Left lung (tissue), 10 donors: ENCODE results near the gene EPHB1. TPM values are rescaled to one million over a fixed set of nuclear protein-coding genes. Genes with fewer than 3 reads are reported as not detected.

Experiments used
- ATAC-seq: fragments of 200-7000 bp; cut with Tn5 transposase; one replicate; pipeline ENCODE4 v1.9.1; 2020; ENCODE audit warnings: moderate library complexity
- DNase-seq, 4 donors: peaks; one replicate each; pipeline ENCODE4 v3.0.0-alpha.2; 2013 to 2020
- H3K27ac ChIP-seq, 2 donors: fragments of 200-600 bp; sonication (generic) in 1 of 2; one replicate each; pipeline versions ENCODE4 v1.5.0 to v1.8.0; 2020 to 2021
- H3K27me3 ChIP-seq, 2 donors: fragments of 200-600 bp; sonication (generic) in 1 of 2; one replicate each; pipeline versions ENCODE4 v1.5.0 to v1.8.0; 2020 to 2021
- H3K36me3 ChIP-seq, 2 donors: fragments of 200-600 bp; sonication (generic) in 1 of 2; one replicate each; pipeline versions ENCODE4 v1.5.0 to v1.8.0; 2020 to 2021
- H3K4me1 ChIP-seq, 2 donors: fragments of 200-600 bp; one replicate each; pipeline ENCODE4 v1.8.0; 2021
- H3K4me3 ChIP-seq, 2 donors: fragments of 200-600 bp; sonication (generic) in 1 of 2; one replicate each; pipeline versions ENCODE4 v1.5.0 to v1.8.0; 2020 to 2021; ENCODE audit warnings: mild to moderate bottlenecking in 1 of 2
- H3K9me3 ChIP-seq, 2 donors: fragments of 200-600 bp; sonication (generic) in 1 of 2; one replicate each; pipeline versions ENCODE4 v1.5.0 to v1.8.0; 2020 to 2021
- CTCF ChIP-seq, 2 donors: fragments of 200-600 bp; sonication (generic) in 1 of 2; IDR thresholded peaks; one replicate each; pipeline versions ENCODE4 v1.5.0 to v1.8.0; 2021; ENCODE audit warnings: antibody characterized with exemption in 2 of 2
- intact Hi-C, 2 donors: fragments of 100-400 bp; cut with DNase I; formaldehyde crosslinking; loops; one replicate each; pipeline versions ENCODE4 v1.11.2 to v1.14.2; 2022
- polyA plus RNA-seq, 6 donors: library from polyadenylated mRNA; unstranded; fragments of 120-200 nt; gene quantifications; one replicate each; pipeline ENCODE4 v1.2.1, GENCODE V29; 2013; ENCODE audit not compliant: insufficient read length in 6 of 6
- total RNA-seq, 2 donors: library from RNA; stranded (reverse); fragmentation: NEBNext Ultra II Directional; extraction: Animal tissue kit (Norgen Biotek cat#: 25700); gene quantifications; one replicate each; pipeline ENCODE4 v1.2.1, GENCODE V29; 2021
- donor health status: DM: no; HTN: yes; CAD: no.
- donor health status: DM: no; HTN: no; CAD: no.

EPHB1 gene
- total and polyA plus RNA-seq, 8 donors = 1.1 to 4.3 (median 2.7) TPM

DNA sequence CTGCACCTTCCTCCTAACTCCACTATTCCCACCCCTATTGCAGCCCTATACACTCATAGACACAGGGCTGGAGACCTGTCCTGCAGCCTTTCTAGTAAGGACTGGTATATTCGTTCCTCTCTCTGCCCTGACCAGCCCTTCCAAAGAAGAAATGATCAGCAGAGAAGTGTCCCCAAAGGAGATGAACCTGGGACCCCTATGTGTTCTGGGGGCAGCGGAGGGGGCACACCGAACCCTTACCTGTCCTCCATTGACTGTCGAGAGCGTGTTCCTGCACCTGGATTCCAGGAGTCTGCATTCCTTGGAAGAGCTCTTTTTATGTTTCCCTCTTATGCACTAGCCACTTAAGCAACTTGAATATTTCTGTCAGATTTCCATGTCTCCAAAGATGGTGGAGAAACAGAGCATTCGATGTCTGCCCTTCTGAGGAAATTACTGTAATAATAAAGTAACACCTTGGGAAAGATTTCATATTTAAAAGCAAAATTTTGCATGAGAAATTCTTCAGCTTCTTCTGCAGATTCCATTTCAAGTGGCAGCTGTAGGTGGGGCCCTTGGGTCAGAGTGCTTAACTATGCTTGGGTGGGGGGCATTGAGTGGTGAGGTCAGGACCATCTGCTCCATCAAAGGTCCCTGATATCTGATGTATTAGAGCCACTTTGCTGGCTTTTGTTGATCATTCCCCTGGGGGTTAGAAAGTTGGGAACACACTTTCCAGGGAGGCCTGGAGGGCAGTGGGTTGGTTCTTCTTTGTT lies 6.3 kb downstream of the EPHB1 start:
- H3K27me3 ChIP-seq = peaks cover 17 to 46% of the 10 kb centered on the region in 2 donors
- no peaks in the 10 kb centered on the region for H3K36me3 ChIP-seq
- no peak overlapping the region for H3K27ac ChIP-seq
- intact Hi-C loops = no loop called here
- H3K4me3 ChIP-seq = no peak overlapping the region
- peaks cover 4 to 10% of the 10 kb centered on the region in 2 donors for H3K4me1 ChIP-seq
- ATAC-seq (no peak), DNase-seq (no peak)
- TF ChIP-seq CTCF (IDR thresholded peaks at IDR 0.05) = no peak
- no peaks in the 10 kb centered on the region for H3K9me3 ChIP-seq

DNA sequence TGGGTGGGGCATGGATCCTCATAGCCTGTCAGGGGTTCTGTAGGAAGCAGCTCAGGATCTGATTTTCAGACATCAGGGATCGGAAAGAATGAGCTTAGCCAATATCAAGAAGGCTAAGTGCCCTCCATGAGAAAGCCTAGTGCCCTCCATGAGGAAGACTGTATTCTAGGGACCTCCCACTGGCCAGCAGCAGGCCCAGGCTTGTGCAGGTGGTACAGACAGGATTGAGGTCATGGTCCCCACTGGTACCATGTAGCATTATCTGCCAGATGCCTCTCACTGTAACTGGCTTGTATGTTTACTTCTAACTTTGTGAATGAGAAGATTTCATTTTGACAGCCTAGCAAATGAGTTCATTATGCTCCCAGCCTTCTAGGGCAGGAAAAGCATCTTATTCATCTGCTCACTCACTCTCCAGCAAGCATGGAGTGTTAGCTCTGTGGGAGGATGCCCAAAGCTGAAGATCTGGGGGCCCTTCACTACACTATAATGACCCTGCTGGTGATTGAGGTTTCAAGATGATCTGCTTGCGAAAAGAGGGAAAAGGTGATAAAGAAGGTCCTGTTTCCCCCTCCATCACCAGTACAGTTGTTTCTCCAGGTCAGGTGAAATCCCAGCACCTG lies 7.5 kb downstream of the EPHB1 start:
- no peak for ATAC-seq
- Histone ChIP-seq H3K27ac (no peak overlapping the region), H3K4me1 (no peaks in the 10 kb centered on the region), H3K4me3 (no peak overlapping the region), H3K27me3 (peaks cover 5 to 34% of the 10 kb centered on the region in 2 donors), H3K36me3 (no peaks in the 10 kb centered on the region), H3K9me3 (no peaks in the 10 kb centered on the region)
- no peak for TF ChIP-seq CTCF (IDR thresholded peaks at IDR 0.05)
- intact Hi-C loops = no loop called here
- DNase-seq = no peak

- Histone ChIP-seq H3K4me1 (no peaks in the 10 kb centered on the region), H3K4me3 (no peak overlapping the region), H3K27ac (no peak overlapping the region), H3K9me3 (no peaks in the 10 kb centered on the region), H3K27me3 (peaks cover 0 to 29% of the 10 kb centered on the region in 2 donors), H3K36me3 (no peaks in the 10 kb centered on the region)
- no peak for TF ChIP-seq CTCF (IDR thresholded peaks at IDR 0.05)
- DNase-seq = no peak
- ATAC-seq = no peak
- intact Hi-C loops = no loop called here
Observed at GRCh38 chr3:134803051-134803505, 8.0 kb downstream of the EPHB1 start.

DNA sequence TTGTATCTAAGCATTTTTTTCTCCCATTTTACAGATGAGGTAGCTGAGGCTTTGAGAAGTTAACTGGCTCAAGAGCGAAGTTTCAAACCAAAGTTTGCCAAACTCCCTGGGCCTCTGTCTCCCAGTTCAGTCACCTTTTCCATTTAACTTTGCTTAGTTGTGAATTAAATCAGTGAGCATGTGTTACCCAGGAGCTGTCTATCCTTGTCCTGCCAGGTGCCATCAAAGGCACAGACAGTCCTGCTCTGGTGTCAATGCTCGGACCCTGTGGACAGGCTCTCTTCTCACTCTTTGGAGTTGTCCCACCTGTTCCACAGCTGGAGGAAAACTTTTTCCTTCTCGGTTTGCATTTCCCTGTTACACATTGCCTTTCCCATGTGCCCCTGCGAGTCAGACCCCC lies 8.6 kb downstream of the EPHB1 start:
- H3K4me1 ChIP-seq = no peaks in the 10 kb centered on the region
- no peak for TF ChIP-seq CTCF (IDR thresholded peaks at IDR 0.05)
- intact Hi-C loops = no loop called here
- no peak for ATAC-seq
- DNase-seq = no peak
- H3K4me3 ChIP-seq = no peak overlapping the region
- peaks cover 0 to 23% of the 10 kb centered on the region in 2 donors for H3K27me3 ChIP-seq
- no peak overlapping the region for H3K27ac ChIP-seq
- no peaks in the 10 kb centered on the region for H3K9me3 ChIP-seq
- no peaks in the 10 kb centered on the region for H3K36me3 ChIP-seq
